ACHN (cell line): ENCODE data around the gene MAP3K10.

Source experiments
- DNase-seq: peaks from one replicate; pipeline ENCODE4 v3.0.0-alpha.2; 2015
- in situ Hi-C: cut with HindIII; loops from 2 replicates; pipeline ENCODE4 v1.10.0; 2017; ENCODE audit warnings: low sequenced_read_pairs, low pct_ligation_motif_present, low pct_unique_long_range_greater_than_20kb

MAP3K10 gene

GRCh38 chr19:40228863-40229262, 37.6 kb downstream of the MAP3K10 start:
- in situ Hi-C loops, result no loop called here
- no peak for DNase-seq

DNA sequence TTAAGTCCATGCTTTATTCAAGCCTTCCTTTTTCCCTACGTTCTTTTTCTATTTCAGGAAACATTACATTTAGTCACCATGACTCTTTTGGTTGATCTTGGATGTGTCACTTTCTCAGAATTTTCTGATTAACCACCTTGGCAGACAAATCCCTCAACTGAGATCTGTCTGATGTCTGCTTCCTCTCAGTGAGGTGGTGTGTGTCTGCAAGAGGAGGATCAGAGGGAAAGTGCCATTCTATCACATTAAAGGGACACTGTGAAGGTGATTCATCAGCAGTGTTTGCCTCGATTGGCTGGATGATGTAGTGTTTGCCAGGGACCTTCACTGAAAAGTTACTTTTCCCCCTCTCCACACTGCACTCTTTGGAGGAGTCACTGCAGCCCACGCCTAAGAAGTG, 38.3 kb downstream of the MAP3K10 start:
- in situ Hi-C loops, result no loop called here

GRCh38 chr19:40229926-40230417, 38.7 kb downstream of the MAP3K10 start:
- in situ Hi-C loops, result no loop called here
- no peak for DNase-seq

More for the DNA sequence above, 38.3 kb downstream of the MAP3K10 start:
- no peak for DNase-seq

- in situ Hi-C loops, result no loop called here
- no peak for DNase-seq
These were observed 39.8 kb downstream of the MAP3K10 start for GRCh38 chr19:40231057-40231456.

DNA sequence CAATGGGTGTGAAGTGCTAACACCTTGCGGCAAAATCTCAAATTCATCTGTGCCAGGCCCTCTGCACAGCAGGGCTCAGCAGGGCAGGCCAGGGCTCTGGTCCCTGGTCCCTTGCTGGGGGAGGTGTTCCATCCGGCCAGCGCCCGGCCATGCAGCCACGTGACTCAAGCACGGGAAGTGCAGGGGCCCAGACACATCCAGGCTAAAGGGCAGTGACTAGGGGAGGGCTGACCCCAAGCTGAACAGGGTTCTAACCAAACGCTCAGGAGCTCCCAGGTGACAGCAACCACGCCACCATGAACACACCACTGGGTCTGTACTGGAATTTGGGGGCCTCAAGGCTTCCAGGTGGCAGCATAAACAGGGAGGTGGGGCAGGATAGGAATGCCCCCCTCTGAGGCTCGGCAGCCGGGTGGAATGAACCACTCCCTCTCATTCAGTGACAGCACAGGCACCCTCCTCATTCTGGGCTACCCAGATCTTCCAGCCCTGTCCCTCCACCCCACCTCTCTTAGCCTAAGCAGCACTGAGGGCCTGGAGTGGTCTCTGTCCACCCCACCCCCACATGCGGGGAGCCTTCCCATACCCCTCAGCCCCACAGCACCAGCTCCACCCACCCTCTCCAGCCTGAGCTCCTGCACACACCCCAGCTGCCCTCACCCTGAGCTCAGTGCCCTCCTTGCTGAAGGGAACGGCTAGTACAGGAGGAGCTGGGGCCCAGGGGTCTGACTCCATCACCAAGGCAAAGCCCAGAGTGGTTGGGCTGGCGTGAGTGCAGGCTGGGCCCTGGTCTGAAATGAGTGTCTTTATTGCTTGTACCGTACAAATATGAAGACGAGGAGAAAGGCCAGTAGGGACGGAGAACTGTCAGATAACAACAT, 40.6 kb downstream of the MAP3K10 start:
- no peak for DNase-seq
- in situ Hi-C loops, result no loop called here

GRCh38 chr19:40232479-40232878, 41.3 kb downstream of the MAP3K10 start:
- DNase-seq, result no peak
- in situ Hi-C loops, result no loop called here

GRCh38 chr19:40232949-40233810, 42.0 kb downstream of the MAP3K10 start:
- no peak for DNase-seq
- in situ Hi-C loops, result no loop called here

DNA sequence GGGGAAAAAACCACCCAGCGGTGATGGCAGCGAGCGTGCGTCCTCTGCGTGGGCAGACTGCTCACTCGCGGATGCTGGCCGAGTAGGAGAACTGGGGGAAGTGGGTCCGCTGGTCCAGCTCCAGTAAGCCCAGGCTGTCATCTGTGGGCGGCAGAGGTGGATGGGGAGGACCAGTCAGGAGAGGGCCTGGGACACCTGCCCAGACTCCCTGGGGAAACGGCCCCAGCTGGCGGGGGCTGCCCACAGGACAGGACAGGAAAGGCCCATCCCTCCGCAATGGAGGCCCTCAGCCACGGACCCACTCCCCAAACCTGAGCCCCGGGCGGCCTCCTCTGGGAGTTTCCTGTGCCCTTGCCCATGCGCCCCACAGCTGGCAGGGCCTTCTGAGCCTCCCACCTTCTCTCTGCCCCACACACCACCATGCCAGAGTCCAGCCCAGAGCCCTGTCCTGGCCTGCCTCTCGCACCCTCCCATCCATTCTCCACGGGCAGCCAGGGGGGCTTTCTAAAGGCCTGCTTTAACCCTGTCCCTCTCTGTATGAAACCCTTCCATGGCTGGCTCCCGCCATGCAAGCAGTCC, 42.7 kb downstream of the MAP3K10 start:
- in situ Hi-C loops, result no loop called here
- DNase-seq, result no peak

- in situ Hi-C loops, result no loop called here
- DNase-seq, result no peak
These were observed 43.4 kb downstream of the MAP3K10 start for GRCh38 chr19:40234429-40235237.

DNA sequence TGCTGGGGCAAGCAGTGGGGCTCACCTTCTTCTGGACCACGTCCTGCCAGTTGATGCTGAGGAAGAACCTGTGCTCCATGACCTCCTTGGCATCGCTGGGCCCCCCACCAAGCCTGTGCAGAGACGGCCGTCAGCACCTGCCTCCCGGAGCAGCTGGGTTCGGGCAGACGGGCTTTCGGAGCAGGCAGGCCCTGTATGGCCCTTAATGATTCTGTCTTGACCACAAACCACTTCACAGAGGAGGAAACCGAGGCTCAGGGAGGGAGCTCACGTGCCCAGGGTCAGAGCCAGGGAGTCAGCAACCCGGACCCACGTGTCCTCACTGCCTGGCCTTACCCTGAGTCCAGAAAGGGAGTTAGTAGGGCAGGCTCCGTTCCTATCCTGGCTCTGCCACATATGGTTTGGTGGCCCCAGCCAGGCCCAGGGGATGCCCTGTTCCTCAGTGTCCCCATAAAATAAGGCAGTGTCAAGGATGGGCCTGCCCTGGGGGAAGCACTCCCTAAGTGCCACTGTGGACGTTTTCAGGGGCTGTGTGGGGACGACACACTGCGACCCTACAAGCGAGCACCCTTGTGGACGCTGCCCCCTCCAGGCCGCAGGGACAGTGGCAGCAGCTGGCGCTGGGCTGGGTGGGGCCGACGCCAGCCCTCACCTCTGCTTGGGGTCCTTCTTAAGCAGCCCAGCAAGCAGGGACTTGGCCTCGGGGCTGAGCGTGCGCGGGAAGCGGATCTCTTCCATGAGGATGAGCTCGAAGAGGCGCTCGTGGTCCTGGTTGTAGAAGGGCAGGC, 44.2 kb downstream of the MAP3K10 start:
- DNase-seq, result no peak
- in situ Hi-C loops, result no loop called here

- in situ Hi-C loops, result no loop called here
- no peak for DNase-seq
These were observed 44.8 kb downstream of the MAP3K10 start for GRCh38 chr19:40236026-40236355.

DNA sequence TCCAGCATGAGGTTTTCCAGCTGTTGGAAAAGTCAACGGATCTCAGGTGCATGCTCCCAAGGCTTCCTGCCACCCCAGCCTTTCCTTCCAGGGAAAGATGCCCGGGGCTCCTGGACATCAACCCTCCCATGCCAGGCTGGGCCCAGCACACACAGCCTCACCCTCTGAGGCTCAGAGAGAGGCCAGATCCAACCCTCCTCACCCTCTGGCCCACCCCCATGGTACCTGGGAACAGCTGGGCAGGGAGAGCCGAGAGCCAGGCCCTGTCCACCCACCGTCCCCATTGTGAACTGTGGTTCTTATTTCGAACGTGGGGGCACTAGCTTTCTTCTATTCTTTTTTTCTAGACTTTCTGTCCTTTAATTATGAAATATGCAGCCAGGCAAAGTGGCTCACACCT, 45.1 kb downstream of the MAP3K10 start:
- in situ Hi-C loops, result no loop called here
- DNase-seq, result no peak

- DNase-seq, result no peak
- in situ Hi-C loops, result no loop called here
These were observed 46.6 kb downstream of the MAP3K10 start for GRCh38 chr19:40237791-40238190.

GRCh38 chr19:40238775-40239174, 47.5 kb downstream of the MAP3K10 start:
- in situ Hi-C loops, result no loop called here
- DNase-seq, result no peak

GRCh38 chr19:40239415-40240226, 48.4 kb downstream of the MAP3K10 start:
- in situ Hi-C loops, result no loop called here

GRCh38 chr19:40240332-40240731, 49.1 kb downstream of the MAP3K10 start:
- DNase-seq, result no peak
- in situ Hi-C loops, result no loop called here

More at GRCh38 chr19:40239415-40240226, 48.4 kb downstream of the MAP3K10 start:
- no peak for DNase-seq
